Measurements from ENCODE around the gene NME7.

NME7 gene

DNA sequence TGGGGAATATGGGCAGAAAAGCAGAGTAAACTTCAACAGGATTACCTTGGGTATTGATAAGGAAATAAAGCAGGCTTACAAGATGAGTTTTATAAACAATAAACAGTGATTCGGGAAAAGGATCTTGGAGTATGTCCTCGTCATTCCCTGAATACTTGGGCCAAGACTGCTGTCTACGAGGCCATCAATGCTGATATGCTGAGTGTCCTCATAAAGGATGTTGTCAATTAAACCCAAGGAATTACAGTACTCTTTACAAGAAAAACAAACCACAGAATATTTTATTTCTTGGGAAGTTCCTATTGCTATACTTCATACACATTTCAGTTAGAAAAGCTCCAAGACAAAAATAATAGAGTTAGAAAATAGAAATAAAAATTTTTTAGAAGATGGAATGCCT, 226.2 kb downstream of the NME7 start:
- no peak for TF ChIP-seq CTCF (conservative IDR thresholded peaks at IDR 0.05; ENCODE audit: low read depth, low read length)
- H3K4me3 ChIP-seq (ENCODE audit: low read length) = no peak overlapping the region
- no peak for DNase-seq (ENCODE audit: low read depth)

GRCh38 chr1:169138866-169139670, 228.5 kb downstream of the NME7 start:
- no peak for DNase-seq (ENCODE audit: low read depth)
- TF ChIP-seq CTCF (conservative IDR thresholded peaks at IDR 0.05; ENCODE audit: low read depth, low read length) = no peak
- H3K4me3 ChIP-seq (ENCODE audit: low read length) = no peak overlapping the region

DNA sequence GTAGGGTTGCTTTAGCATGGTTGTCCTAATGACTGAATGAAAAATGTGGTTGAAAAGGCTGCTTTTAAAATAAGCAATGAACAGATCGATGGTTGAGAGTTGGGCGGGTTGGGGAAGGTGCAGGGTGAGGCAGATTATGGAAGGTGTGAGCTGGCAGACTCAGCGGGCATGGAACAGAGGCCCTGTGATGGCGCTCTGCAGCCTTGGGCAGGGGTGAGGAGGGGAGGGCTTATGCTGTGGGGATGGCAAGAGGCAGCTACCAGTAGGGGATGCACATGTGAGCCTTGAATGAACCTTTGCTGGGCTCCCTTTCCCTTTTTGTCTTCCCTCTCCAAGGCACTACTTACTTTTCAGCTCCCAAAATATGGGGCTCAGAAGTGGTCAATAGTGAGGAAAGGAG, 230.2 kb downstream of the NME7 start:
- H3K4me3 ChIP-seq (ENCODE audit: low read length) = no peak overlapping the region
- no peak for DNase-seq (ENCODE audit: low read depth)
- no peak for TF ChIP-seq CTCF (conservative IDR thresholded peaks at IDR 0.05; ENCODE audit: low read depth, low read length)

GRCh38 chr1:169133801-169134502, 233.6 kb downstream of the NME7 start:
- peak; percentile 40 for TF ChIP-seq CTCF (conservative IDR thresholded peaks at IDR 0.05; ENCODE audit: low read depth, low read length)
- no peak overlapping the region for H3K4me3 ChIP-seq (ENCODE audit: low read length)
- DNase-seq (ENCODE audit: low read depth) = no peak

GRCh38 chr1:169133228-169133576, 234.4 kb downstream of the NME7 start:
- TF ChIP-seq CTCF (conservative IDR thresholded peaks at IDR 0.05; ENCODE audit: low read depth, low read length) = no peak
- no peak for DNase-seq (ENCODE audit: low read depth)
- no peak overlapping the region for H3K4me3 ChIP-seq (ENCODE audit: low read length)

GRCh38 chr1:169132512-169133227, 234.9 kb downstream of the NME7 start:
- DNase-seq (ENCODE audit: low read depth) = no peak
- no peak overlapping the region for H3K4me3 ChIP-seq (ENCODE audit: low read length)
- TF ChIP-seq CTCF (conservative IDR thresholded peaks at IDR 0.05; ENCODE audit: low read depth, low read length) = no peak

Data from retinal pigment epithelial cell (primary cell).